Astrocyte (in vitro differentiated cells and primary cell): Measurements from ENCODE around the gene AZU1.

Experiments
- EZH2 ChIP-seq: IDR thresholded peaks from 2 replicates; pipeline ENCODE4 v1.6.1; 2012; ENCODE audit warnings: mild to moderate bottlenecking, low read length, inconsistent platforms; ENCODE audit not compliant: insufficient read depth
- TF ChIP-seq, protein P1 (sequence below): IDR thresholded peaks from 2 replicates; pipeline ENCODE4 v1.5.1; 2011; ENCODE audit warnings: low read depth, mild to moderate bottlenecking, inconsistent platforms, low read length, moderate library complexity; ENCODE audit not compliant: insufficient read depth

DNA sequence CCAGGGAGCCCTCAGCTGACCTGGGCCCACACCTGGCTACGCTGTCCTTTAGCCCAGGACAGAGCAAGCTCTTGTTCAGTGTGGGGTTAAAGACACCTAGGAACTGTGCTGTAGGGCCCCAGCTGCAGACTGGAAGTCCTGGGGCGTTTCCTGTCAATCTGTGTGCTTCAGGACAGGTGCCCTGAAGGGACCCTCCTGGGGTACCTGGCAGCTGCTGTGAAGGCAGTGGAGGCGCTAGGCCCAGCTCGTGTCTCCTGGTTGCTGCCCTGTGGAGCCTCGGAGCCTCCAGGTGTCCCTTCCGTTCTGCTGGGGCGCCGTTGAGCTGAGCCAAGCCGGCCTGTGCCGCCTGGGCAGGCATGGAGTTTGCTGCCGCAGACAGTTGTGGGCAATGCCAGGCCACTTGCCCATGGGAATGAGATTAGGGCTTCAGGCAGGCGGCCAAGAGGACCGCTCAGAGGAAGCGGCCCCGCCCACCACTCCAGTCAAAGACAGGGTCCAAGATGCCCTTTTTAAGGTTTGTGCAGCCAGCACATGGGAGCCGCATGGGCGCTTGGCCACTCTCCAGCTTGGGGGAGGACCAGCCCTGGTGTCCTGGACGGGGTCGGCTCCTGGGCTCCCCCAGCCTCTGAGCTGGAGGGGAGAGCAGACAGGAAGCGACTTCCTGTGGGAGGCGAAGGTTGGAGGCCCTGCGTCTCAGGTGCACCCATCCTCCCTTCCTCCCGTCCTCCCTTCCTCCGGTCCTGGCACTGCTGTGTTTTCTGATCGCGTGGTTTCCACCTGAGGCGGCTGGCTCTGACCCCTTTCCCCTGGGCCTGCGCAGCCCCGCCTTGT is 26.4 kb upstream of the AZU1 start:
- TF ChIP-seq, protein P1, sequence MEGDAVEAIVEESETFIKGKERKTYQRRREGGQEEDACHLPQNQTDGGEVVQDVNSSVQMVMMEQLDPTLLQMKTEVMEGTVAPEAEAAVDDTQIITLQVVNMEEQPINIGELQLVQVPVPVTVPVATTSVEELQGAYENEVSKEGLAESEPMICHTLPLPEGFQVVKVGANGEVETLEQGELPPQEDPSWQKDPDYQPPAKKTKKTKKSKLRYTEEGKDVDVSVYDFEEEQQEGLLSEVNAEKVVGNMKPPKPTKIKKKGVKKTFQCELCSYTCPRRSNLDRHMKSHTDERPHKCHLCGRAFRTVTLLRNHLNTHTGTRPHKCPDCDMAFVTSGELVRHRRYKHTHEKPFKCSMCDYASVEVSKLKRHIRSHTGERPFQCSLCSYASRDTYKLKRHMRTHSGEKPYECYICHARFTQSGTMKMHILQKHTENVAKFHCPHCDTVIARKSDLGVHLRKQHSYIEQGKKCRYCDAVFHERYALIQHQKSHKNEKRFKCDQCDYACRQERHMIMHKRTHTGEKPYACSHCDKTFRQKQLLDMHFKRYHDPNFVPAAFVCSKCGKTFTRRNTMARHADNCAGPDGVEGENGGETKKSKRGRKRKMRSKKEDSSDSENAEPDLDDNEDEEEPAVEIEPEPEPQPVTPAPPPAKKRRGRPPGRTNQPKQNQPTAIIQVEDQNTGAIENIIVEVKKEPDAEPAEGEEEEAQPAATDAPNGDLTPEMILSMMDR = no peak
- no peak for TF ChIP-seq EZH2
